Neural progenitor cell (in vitro differentiated cells): Measurements from ENCODE around the gene LRRC45. TPM values are rescaled to one million over a fixed set of nuclear protein-coding genes. Genes with fewer than 3 reads are reported as not detected.

Experiments
- DNase-seq: peaks from one replicate; pipeline ENCODE4 v3.0.0-alpha.2; 2016; ENCODE audit warnings: low spot score
- H2AFZ ChIP-seq: fragments of 200-600 bp; sonication (generic); replicated peaks from 2 replicates; pipeline ENCODE4 v1.6.1; 2016; ENCODE audit warnings: antibody characterized with exemption
- H3F3A ChIP-seq: fragments of 200-600 bp; sonication (generic); 2 replicates; pipeline ENCODE4 v1.6.1; 2016; ENCODE audit warnings: antibody characterized with exemption, low read depth
- H3K27ac ChIP-seq: fragments of 200-600 bp; sonication (generic); 2 replicates; pipeline ENCODE4 v1.5.1; 2016; ENCODE audit warnings: mild to moderate bottlenecking
- H3K27me3 ChIP-seq: fragments of 200-600 bp; sonication (generic); 2 replicates; pipeline ENCODE4 v1.6.1; 2016; ENCODE audit warnings: mild to moderate bottlenecking, moderate library complexity
- H3K36me3 ChIP-seq: fragments of 200-600 bp; sonication (generic); 2 replicates; pipeline ENCODE4 v1.5.1; 2016
- H3K4me1 ChIP-seq: fragments of 200-600 bp; sonication (generic); 2 replicates; pipeline ENCODE4 v1.6.1; 2016; ENCODE audit warnings: mixed run types
- H3K4me2 ChIP-seq: fragments of 200-600 bp; sonication (generic); 2 replicates; pipeline ENCODE4 v1.6.1; 2016
- H3K4me3 ChIP-seq: fragments of 200-600 bp; sonication (generic); 2 replicates; pipeline ENCODE4 v1.5.1; 2016
- H3K79me2 ChIP-seq: fragments of 200-600 bp; sonication (generic); 2 replicates; pipeline ENCODE4 v1.6.1; 2016; ENCODE audit warnings: low read depth
- H3K9ac ChIP-seq: fragments of 200-600 bp; sonication (generic); 2 replicates; pipeline ENCODE4 v1.6.1; 2016
- H3K9me3 ChIP-seq: fragments of 200-600 bp; sonication (generic); 2 replicates; pipeline ENCODE4 v1.5.1; 2016; ENCODE audit warnings: low read depth
- H4K20me1 ChIP-seq: fragments of 200-600 bp; sonication (generic); 2 replicates; pipeline ENCODE4 v1.6.1; 2016; ENCODE audit warnings: low read depth
- H3K27ac Mint-ChIP-seq: 3 replicates; pipeline ENCODE4 v1.8.0; 2021; ENCODE audit warnings: mixed read lengths
- H3K27me3 Mint-ChIP-seq: 2 replicates; pipeline ENCODE4 v1.8.0; 2022; ENCODE audit warnings: low read depth, mild to moderate bottlenecking, inconsistent platforms, moderate library complexity, mixed read lengths; ENCODE audit not compliant: insufficient read depth
- H3K36me3 Mint-ChIP-seq: 3 replicates; pipeline ENCODE4 v1.8.0; 2021; ENCODE audit warnings: mixed read lengths
- H3K4me1 Mint-ChIP-seq: 3 replicates; pipeline ENCODE4 v1.8.0; 2021; ENCODE audit warnings: mixed read lengths
- H3K4me3 Mint-ChIP-seq: 3 replicates; pipeline ENCODE4 v1.8.0; 2021; ENCODE audit warnings: mild to moderate bottlenecking, moderate library complexity, mixed read lengths
- H3K9me3 Mint-ChIP-seq: 3 replicates; pipeline ENCODE4 v1.8.0; 2020; ENCODE audit warnings: mixed read lengths
- CTCF ChIP-seq: fragments of 200-600 bp; sonication (generic); IDR thresholded peaks from 2 replicates; pipeline ENCODE4 v1.5.1; 2017; ENCODE audit warnings: antibody characterized with exemption, mild to moderate bottlenecking
- EZH2 ChIP-seq: fragments of 200-600 bp; sonication (generic); IDR thresholded peaks from 2 replicates; pipeline ENCODE4 v1.6.1; 2017; ENCODE audit warnings: antibody characterized with exemption, mild to moderate bottlenecking, moderate library complexity
- EZH2phosphoT487 ChIP-seq: fragments of 200-600 bp; sonication (generic); IDR thresholded peaks from 2 replicates; pipeline ENCODE4 v1.6.1; 2017; ENCODE audit warnings: antibody characterized with exemption
- total RNA-seq: library from RNA; depleted of rRNA; stranded (reverse); fragments of >200 nt; gene quantifications from 2 replicates; pipeline ENCODE4 v1.2.3, GENCODE V29; 2015; ENCODE audit warnings: low replicate concordance

Gene LRRC45
- total RNA-seq, 1 donor from 2014 or later: 15.4 TPM

GRCh38 chr17:82070611-82071010, 47.5 kb downstream of the LRRC45 start:
- no peak overlapping the region for H3K27ac ChIP-seq
- no peaks in the 10 kb centered on the region for H3K79me2 ChIP-seq
- H3K4me3 ChIP-seq: no peak overlapping the region
- TF ChIP-seq EZH2: no peak
- TF ChIP-seq CTCF: no peak
- no peak for TF ChIP-seq EZH2phosphoT487
- peaks cover under 1% of the 10 kb centered on the region for H3F3A ChIP-seq
- H3K36me3 Mint-ChIP-seq: no peaks in the 10 kb centered on the region
- H3K27me3 ChIP-seq: peaks cover 41% of the 10 kb centered on the region
- no peak overlapping the region for H3K4me2 ChIP-seq
- H3K27ac Mint-ChIP-seq: no peak overlapping the region
- no peak overlapping the region for H3K4me3 Mint-ChIP-seq
- no peaks in the 10 kb centered on the region for H3K36me3 ChIP-seq
- no peaks in the 10 kb centered on the region for H4K20me1 ChIP-seq
- H3K27me3 Mint-ChIP-seq: peaks cover 7% of the 10 kb centered on the region
- H3K4me1 Mint-ChIP-seq: peaks cover 5% of the 10 kb centered on the region
- H3K9ac ChIP-seq: no peak overlapping the region
- no peak for DNase-seq
- no peaks in the 10 kb centered on the region for H3K9me3 ChIP-seq
- no peaks in the 10 kb centered on the region for H3K9me3 Mint-ChIP-seq
- H3K4me1 ChIP-seq: peaks cover 6% of the 10 kb centered on the region
- H2AFZ ChIP-seq: no peak overlapping the region

- H3K27me3 ChIP-seq: peaks cover 41% of the 10 kb centered on the region
- Mint-ChIP-seq H3K36me3 (no peaks in the 10 kb centered on the region), H3K27me3 (peaks cover 4% of the 10 kb centered on the region), H3K4me3 (no peak overlapping the region), H3K4me1 (no peaks in the 10 kb centered on the region), H3K9me3 (no peaks in the 10 kb centered on the region), H3K27ac (no peak overlapping the region)
- no peak overlapping the region for H3K4me3 ChIP-seq
- TF ChIP-seq EZH2phosphoT487 (no peak), CTCF (no peak), EZH2 (no peak)
- peaks cover 8% of the 10 kb centered on the region for H4K20me1 ChIP-seq
- no peaks in the 10 kb centered on the region for H3K4me1 ChIP-seq
- no peaks in the 10 kb centered on the region for H3K79me2 ChIP-seq
- no peak overlapping the region for H3K4me2 ChIP-seq
- peaks cover 20% of the 10 kb centered on the region for H3F3A ChIP-seq
- H3K9ac ChIP-seq: no peak overlapping the region
- no peaks in the 10 kb centered on the region for H3K36me3 ChIP-seq
- H3K9me3 ChIP-seq: no peaks in the 10 kb centered on the region
- H3K27ac ChIP-seq: no peak overlapping the region
- no peak overlapping the region for H2AFZ ChIP-seq
- no peak for DNase-seq
Measured at GRCh38 chr17:82072827-82073226, 49.7 kb downstream of the LRRC45 start.

- Histone ChIP-seq H3K9me3 (no peaks in the 10 kb centered on the region), H3K27me3 (peaks cover 41% of the 10 kb centered on the region), H4K20me1 (peaks cover 8% of the 10 kb centered on the region), H3K4me1 (no peaks in the 10 kb centered on the region), H3K4me3 (no peak overlapping the region), H3K36me3 (no peaks in the 10 kb centered on the region), H2AFZ (no peak overlapping the region), H3F3A (peaks cover 26% of the 10 kb centered on the region), H3K79me2 (no peaks in the 10 kb centered on the region), H3K9ac (no peak overlapping the region), H3K27ac (no peak overlapping the region), H3K4me2 (no peak overlapping the region)
- peaks cover 3% of the 10 kb centered on the region for H3K36me3 Mint-ChIP-seq
- no peak overlapping the region for H3K27ac Mint-ChIP-seq
- H3K4me1 Mint-ChIP-seq: peaks cover 2% of the 10 kb centered on the region
- TF ChIP-seq EZH2phosphoT487 (no peak), CTCF (no peak), EZH2 (no peak)
- H3K27me3 Mint-ChIP-seq: peaks cover 4% of the 10 kb centered on the region
- H3K9me3 Mint-ChIP-seq: no peaks in the 10 kb centered on the region
- DNase-seq: no peak
- H3K4me3 Mint-ChIP-seq: no peak overlapping the region
Measured at GRCh38 chr17:82073446-82073845, 50.3 kb downstream of the LRRC45 start.
